HG03103 (cell line): Measurements from ENCODE around the gene CREBBP.
A peak's percentile ranks its signal among the peaks of the same experiment; 100 is the strongest.
"Not testable (repeated sequence)": the region's sequence is repeated elsewhere in the genome, so short reads cannot be mapped to it uniquely, and the experiment has no call there.

Experiments used
- ATAC-seq: cut with Tn5 transposase; IDR thresholded peaks from one replicate; pipeline ENCODE4 v1.9.1; 2021; ENCODE audit warnings: low read depth; ENCODE audit not compliant: unreplicated experiment

Gene CREBBP

DNA sequence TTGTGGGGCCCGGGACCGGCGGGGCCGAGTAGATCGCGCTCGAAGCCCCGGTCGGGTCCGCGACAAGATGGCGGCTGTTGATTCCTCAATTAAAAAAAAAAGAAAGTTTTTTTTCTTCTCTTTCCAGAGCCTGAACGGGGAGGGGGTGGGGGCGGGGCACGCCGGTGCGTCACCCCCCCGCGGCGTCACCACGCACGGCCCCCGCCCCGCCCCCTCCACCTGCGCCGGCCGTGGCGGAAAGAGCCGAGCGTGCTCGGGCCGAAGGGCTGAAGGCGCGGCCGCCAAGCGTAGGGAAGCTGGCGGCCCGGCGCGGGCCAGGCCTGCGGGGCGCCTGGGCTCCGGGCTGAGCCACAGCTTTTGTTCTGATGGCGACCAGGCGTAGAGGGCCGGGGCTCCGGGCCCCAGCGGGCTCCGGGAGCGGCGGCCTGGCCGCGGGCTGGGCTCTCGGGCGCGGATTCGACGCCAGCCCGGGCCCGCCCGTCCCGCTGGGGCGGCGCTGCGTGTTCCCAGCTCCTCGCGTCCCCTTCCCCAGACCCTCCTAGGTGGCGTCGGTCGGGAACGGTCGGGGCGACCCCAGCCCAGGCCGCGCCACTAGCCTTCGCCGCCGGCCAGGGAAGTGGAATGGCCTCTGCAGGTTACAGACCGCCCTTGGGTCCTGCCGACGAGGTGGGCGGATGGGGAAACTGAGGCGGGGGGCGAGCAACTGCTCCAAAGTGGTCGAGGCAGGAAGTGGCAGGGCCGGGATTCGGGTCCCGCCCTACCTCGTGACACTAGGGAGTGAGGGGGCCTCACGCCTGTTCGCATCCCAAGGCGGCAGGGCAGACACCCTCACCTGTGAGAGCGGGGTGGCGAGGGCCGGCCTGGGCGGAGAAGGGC is at the start of gene CREBBP:
CREBBP (minus strand) TSS at position 91 of the 876 bp plus-strand sequence. CDS start 797 bp downstream, outside the sequence.
- peak; percentile 57 for ATAC-seq

DNA sequence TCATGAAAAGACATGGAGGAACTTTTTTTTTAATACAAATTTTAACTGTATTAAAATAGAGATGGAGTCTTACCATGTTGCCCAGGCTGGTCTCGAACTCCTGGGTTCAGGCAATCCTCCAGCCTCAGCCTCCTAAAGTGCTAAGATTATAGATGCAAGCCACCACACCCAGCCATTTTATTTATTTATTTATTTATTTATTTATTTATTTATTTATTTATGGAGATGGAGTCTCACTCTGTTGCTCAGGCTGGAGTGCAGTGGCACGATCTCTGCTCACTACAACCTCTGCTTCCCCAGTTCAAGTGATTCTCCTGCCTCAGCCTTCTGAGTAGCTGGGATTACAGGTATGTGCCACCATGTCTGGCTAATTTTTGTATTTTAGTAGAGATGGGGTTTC is 46.6 kb upstream of the CREBBP start:
- ATAC-seq, result not testable (repeated sequence)

DNA sequence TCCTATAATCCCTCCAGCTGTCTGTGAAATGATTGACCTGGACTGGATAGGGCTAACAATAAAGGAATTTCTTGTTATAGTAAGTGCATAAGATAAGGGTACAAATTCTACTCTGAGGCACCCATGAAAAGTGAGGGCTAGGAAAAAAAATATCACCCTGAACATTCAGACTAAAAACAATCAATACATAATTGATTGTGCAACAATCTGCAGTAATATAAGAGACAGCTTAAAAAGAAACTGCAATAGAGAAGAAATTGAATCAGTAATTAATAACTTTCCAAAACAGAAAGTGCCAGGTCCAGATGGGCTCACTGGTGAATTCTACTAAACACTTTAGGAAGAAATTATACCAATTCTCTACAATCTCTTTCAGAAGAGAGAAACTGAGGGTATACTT is 44.2 kb upstream of the CREBBP start:
- no peak for ATAC-seq

DNA sequence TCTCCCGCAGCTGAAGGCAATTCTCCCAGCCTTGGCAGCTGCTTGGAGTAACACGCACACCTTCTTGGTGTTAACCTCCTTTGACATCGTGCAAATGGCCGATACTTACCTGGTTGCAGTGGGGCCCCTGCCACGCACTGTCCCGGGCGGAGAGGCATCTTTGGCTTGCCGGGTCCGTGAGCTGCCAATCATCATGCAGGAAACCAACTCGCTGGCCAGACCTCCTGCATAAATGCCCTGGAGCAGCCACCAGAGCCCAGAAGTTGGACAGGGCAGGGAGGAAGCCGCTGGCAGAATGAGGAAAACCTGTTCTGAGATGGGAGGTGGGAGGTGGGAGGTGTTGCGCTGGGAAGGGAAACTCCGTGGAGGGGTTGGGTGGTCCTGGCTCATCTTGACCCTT is 41.7 kb upstream of the CREBBP start:
- ATAC-seq, result no peak

DNA sequence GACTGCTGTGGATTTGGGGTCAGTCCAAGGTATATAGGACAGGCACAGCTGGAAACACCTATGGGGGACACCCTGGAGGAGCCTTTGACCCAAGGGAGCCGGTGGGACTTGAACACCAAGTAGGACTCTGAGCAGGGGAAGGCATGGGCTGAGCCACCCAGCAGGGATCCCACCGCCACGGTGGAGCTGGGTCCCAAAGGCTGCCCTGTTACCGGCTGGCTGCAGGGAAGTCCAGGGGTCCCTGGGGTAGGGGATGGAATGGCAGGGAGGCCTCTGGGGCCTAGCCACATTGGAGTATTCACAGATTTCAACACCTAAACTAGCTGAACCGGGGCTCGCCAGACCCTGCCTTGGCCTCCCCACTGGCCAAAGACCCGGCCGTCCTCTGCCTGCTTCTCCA is 39.7 kb upstream of the CREBBP start:
- ATAC-seq, result no peak

DNA sequence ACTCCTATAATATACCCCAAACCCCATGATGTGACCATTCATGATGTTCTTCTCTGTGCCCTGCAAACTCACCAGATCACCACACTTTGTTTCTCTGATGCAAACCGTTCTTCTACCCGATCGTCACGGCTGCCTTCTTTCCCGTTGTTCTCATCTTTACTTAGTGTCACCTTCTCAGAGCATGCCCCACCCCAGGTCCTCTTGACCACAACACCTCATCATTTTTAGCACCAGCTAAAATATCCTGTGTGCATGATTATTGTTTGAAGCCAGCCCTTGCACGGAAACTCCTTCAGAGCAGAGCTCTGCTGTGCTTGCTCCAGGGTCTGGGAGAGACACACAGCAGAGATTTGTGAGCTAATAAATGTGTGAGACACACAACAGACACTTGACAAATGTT is 38.9 kb upstream of the CREBBP start:
- ATAC-seq, result no peak

DNA sequence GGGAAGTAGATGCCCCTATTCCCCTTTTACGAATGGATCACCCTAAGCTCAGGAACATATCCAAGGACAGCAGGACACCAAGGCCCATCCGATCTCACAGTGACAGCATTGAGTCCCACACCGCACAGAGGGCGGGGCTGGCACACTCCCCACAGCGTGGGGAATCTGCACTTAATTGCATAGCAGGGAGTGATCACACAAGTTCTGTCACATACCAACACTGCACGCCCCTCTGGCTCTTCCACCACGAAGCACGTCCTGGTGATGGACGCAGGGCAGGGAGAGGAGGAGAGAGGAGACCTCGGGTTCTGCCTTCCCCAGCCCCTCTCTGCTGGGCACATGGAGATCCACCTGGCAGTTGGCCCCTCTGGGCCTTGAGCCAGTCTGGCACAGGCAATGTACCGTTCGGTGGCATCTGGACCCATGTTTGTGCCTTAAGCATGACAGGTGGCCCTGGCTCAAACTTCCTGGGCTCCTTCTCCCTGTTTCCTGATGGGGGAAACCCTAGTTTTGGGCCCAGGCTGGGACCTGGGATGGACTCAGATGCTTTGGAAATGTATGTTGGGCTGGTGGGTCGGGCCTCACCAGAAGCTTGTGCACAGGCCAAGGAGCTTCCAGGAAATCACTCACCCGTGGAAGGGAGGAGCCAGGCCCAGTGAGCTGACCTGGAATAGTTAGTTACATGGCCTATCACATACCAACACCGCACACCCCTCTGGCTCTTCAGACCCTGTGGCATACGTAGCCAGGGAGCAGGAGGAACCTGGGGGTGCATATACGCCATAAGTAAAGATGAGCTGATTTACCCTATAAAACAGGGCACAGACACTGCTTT is 35.1 kb upstream of the CREBBP start:
- ATAC-seq, result no peak

DNA sequence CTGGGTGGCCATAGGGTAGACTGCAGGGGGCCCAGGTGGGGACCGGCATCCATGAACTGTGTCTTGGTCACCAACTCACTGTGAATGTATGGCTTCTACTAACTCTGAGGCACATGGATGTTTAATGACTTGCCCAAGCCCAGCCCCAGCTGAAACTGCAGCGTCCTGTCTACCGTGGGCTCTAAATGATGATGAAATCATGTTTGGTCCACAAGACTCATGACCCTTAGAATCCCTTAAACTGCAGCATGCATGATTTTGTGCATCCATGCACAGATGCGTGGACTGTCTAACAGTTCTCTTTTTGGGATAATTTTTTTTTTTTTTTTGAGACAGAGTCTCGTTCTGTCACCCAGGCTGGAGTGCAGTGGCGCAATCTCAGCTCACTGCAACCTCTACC is 32.4 kb upstream of the CREBBP start:
- no peak for ATAC-seq

DNA sequence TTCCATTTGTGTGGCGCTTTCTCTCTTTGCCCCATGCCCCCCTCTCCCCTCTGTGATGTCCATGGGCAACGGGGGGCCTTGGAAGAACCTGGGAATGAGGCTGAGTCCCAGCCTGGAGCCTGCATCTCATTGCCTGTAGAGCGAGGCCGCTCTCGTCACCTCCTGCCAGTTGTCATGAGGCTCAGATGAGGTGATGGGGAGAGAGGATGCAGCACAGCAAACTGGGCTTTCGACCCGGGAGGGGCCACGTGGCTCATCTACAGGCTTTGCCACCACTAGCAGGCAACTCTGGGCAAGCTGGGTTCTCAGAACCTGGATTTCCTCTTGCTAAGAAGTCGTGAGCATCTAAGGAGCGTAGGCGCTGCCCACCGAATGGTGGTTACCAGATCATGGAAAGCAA is 31.9 kb upstream of the CREBBP start:
- no peak for ATAC-seq

DNA sequence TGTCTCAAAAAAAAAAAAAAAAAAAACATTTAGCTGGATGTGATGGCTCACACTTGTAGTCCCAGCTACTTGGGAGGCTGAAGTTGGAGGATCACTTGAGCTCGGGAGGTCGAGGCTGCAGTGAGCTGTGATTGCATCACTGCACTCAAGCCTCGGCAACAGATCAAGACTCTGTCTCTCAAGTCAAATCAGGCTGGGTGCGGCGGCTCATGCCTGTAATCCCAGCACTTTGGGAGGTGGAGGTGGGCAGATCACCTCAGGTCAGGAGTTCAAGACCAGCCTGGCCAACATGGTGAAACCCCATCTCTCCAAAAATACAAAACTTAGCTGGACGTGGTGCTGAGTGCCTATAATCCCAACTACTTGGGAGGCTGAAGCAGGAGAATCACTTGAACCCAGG is 31.2 kb upstream of the CREBBP start:
- not testable (repeated sequence) for ATAC-seq

DNA sequence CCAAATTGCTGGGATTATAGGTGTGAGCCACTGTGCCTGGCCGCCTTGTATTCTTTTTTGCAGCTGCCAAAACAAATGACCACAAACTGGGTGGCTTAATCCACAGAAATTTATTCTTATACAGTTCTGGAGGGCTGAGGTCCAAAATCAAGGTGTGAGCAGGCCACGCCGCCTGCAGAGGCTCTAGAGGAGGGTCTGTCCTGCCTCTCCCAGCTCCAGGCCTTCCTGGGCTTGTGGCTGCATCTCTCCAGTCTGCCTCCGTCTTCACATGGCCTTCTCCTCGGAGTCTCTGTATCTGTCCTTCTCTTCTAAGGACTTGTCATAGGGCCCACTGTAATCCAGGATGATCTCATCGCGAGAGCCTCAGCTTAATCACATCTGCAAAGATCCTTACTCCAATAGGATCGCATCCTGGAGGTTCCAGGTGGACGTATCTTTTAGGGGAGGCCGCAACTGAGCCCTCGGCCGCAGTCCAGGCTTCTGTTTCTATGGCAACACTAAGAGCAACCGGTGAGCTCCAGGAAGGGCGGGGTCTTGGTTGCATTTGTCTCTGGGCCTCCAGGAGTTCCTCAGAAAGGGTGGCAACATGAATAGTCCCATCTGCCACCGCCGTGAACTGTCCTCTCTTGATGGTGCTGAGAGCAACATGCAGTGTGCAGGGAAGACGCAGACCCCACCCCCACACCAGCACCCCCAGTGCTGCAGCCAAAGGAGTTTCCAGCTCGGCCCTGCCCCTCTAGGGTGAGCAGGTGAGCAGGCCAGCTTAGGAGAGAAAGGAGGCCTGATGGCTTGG is 29.5 kb upstream of the CREBBP start:
- ATAC-seq, result no peak

DNA sequence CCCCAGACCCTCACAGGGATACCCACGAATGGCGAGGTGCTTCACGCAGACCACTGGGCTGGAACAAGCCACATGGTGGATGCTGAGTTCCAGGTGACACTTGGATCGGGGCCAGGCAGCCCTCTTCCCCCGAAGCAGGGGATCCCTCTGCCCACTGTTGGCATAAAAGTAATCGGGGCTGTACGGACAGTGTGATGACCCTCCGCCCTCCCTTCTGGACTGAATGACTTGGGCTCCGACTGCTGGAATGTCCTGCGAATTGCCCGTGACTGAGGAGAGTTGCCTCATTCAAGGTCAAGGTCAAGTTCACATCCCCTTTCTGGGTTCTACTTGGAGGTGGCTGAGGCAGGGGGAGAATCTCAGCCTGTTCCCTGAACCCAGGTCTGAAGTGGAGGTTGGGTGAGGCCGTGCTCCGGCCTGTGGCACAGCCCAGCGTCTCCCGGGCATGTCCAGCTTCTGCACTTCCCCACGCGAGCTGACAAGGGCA is 28.5 kb upstream of the CREBBP start:
- no peak for ATAC-seq

DNA sequence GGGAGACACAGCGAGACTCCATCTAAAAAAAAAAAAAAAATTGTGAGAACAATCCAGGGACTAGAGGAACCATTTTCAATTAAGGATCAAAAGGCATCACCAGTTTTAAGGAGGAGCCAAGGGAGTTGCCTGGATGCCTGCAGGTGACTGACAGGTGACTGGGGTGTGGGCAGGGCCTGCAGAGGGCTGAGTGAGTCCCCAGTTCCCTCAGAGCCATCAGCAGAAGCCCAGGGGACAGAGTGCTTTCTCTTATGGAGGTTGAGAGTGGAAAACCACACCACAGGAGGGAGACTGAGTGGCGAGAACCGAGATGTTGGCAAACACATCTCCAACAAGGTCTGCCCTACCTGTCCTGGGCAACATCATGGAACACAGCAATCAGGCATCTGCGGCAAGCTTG is 27.1 kb upstream of the CREBBP start:
- ATAC-seq, result no peak

DNA sequence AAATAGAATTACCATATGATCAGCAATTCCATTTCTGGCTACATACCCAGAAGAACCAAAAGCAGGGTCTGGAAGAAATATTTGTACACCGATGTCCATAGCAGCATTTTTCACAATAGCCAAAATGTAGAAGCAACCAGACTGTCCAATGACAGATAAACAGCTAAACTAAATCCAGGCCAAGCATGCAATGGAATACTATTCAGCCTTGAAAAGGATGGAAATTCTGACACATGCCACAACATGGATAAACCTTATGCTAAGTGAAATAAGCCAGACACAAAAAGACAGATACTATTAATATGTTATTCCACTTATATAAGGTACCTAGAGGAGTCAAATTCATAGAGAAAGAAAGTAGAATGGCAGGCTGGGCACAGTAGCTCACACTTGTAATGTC is 25.9 kb upstream of the CREBBP start:
- ATAC-seq, result no peak

DNA sequence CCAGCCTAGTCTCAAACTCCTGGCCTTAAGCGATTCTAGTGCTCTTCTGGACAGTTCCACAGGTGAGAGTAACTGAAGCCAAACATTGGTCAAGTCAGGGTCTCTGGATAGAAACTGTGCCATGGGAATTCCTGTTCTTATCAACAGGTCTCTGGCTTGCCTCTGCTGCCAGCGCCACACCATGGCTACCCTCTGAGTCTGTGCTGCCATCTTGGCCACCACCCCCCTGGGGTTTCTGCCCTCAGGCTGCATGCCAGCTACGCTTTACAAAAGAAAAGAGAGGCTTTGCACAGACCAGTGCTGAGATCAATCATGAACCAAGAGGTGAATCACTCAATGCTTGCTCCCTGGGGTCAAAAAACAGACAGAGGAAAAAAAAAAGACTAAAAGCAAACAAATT is 24.4 kb upstream of the CREBBP start:
- ATAC-seq, result no peak

DNA sequence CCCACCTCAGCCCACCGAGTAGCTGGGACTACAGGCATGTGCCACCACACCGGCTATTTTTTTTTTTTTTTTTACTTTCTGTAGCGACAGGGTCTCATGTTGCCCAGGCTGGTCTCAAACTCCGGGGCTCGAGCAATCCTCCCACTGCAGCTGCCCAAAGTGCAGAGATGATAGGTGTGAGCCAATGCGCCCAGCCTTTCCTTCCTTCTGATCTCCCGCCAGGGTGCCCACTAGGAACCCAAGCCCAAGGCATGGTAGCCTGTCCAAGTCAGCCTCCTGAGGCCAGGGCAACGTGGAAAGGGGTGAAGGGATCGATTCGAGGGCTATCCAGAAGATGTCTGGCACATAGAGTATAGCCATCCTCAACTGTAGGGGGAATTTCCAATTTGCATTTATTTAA is 9.6 kb upstream of the CREBBP start:
- ATAC-seq, result no peak

DNA sequence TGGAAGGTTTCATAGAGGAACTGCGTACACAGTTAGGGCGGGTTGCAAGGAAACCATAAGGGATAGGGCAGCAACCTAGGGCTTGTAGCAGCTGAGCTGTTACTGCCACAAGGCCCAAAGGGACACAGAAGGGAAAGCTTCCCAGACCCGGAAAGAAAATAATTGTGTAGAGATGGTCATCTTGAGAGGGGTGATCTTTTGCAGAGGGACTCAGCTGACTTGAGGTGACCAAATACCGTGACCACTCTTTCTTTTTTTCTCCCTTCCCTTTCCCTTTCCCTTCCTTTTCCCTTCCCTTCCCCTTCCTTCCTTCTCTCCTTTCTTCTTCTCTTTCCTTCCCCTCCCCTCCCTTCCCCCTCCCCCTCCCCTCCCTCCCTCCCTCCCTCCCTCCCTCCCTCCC is 8.5 kb upstream of the CREBBP start:
- no peak for ATAC-seq

DNA sequence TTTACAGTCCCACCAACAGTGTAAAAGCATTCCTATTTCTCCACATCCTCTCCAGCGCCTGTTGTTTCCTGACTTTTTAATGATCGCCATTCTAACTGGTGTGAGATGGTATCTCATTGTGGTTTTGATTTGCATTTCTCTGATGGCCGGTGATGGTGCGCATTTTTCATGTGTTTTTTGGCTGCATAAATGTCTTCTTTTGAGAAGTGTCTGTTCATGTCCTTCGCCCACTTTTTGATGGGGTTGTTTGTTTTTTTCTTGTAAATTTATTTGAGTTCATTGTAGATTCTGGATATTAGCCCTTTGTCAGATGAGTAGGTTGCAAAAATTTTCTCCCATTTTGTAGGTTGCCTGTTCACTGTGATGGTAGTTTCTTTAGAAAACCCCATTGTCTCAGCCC is 5.5 kb upstream of the CREBBP start:
- not testable (repeated sequence) for ATAC-seq

DNA sequence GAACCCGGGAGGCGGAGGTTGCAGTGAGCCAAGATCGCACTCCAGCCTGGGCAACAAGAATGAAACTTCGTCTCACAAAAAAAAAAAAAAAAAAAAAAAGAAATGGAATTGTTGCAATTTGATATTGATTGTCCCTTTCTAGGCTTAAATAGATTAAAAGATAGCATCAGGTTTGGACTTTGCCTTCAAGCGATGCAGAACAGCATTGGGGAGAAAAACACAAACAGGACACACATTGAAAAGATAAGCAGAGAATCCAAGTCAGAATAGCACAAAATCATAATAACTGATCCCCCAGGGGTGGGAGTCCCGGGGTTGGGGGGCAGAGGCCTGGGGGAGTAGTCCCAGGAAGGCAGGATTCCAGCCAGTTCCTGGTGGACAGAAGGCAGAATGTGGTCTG is 3.9 kb upstream of the CREBBP start:
- no peak for ATAC-seq

DNA sequence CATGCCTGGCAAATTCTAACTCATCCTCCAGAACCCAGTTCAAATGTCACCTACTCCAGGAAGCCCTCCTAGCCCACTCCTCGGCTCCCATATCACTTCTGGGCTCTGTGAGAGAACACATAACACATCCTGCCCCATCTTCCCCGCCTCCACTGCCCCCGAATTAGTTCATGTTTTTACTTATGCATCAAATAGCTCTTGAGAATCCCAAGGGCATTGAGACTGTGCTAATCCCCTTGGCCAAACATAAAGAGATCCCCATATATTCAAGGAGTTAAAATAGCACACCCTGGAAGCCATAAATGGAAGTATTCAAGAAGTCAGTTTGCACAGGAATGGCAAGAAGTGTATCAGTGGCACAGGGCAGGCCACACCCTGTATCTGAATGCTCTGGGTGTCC is 2.0 kb upstream of the CREBBP start:
- ATAC-seq, result no peak

DNA sequence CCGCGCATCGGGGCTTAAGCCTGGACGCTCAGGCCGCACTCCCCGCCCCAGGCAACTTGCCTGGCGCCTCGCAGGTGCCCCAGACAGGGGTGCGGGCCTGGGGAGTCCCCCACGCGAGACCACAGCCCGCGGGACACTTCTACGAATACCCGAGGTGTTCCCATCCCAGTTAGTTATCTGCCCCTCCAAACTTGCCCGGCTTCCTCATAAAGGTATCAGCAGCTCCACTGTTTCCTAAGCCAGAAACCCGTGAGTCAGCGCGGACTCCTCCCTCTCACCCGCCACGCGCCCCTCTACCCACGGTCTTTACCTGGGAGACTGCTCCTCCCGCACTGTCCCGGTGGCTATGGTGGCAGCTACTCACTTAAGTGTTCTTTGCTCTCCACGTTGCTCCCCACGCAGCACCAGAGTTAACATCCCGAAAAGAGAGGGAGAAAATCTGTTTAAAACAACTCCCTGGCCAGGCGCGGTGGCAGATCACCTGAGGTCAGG is 1.0 kb upstream of the CREBBP start:
- no peak for ATAC-seq
